Motor neuron (in vitro differentiated cells): ENCODE results near the gene DGAT2. TPM values are rescaled to one million over a fixed set of nuclear protein-coding genes. Genes with fewer than 3 reads are reported as not detected.

ENCODE experiments used
- ATAC-seq, 8 experiments: fragments of 200-7000 bp; cut with Tn5 transposase; replicated peaks in 6 of 8; 2 replicates each; pipeline ENCODE4 v1.8.0; 2021; ENCODE audit warnings: mild to moderate bottlenecking in 8 of 8, moderate library complexity in 8 of 8
- H3K27ac ChIP-seq, 2 donors: fragments of 250-450 bp; sonication (Bioruptor Pico); 2 replicates each; pipeline ENCODE4 v1.9.0; 2021; ENCODE audit warnings: antibody characterized with exemption in 2 of 2, mild to moderate bottlenecking in 2 of 2, moderate library complexity in 1 of 2
- H3K4me1 ChIP-seq, 2 donors: fragments of 250-450 bp; sonication (Bioruptor Pico); replicated peaks in 1 of 2; 2 replicates each; pipeline ENCODE4 v1.6.1; 2021; ENCODE audit warnings: antibody characterized with exemption in 2 of 2, mild to moderate bottlenecking in 2 of 2, moderate library complexity in 1 of 2
- H3K4me3 ChIP-seq, 5 donors: fragments of 250-450 bp; sonication (Bioruptor Pico); 2 replicates each; pipeline ENCODE4 v1.9.0; 2021; ENCODE audit warnings: antibody characterized with exemption in 5 of 5, mild to moderate bottlenecking in 5 of 5, moderate library complexity in 4 of 5
- WGBS, 10 experiments: fragments of 450-650 bp; shearing (Covaris generic); methylation state at CpG; one replicate each; pipeline ENCODE4 v1.0.0; 2022; 5-methylcytosine and 5-hydroxymethylcytosine counted together
- in situ Hi-C, 9 experiments: fragments of 400-800 bp; cut with MboI; loops; one replicate each; pipeline ENCODE4 v1.15.0; 2021; ENCODE audit warnings: low sequenced_read_pairs in 9 of 9, low pct_unique_long_range_greater_than_20kb in 2 of 9; ENCODE audit not compliant: unreplicated experiment in 9 of 9
- total RNA-seq, 8 experiments: library from RNA; unstranded; fragments of 300-600 nt; gene quantifications; 2 replicates each; pipeline versions ENCODE4 v1.2.3 to v1.2.4, GENCODE V29; 2022

Gene DGAT2
- total RNA-seq, 8 experiments from 2014 or later, result 1.0 to 4.7 (median 3.1) TPM

- H3K27ac ChIP-seq, result no peak overlapping the region
- WGBS, 10 experiments, result 72 to 100% (median 81%) methylated on average over 1 to 6 of the region's 8 CpGs; no CpG with 5 or more reads in 3 of the 10 experiments
- no peak overlapping the region for H3K4me3 ChIP-seq
- H3K4me1 ChIP-seq, result no peaks in the 10 kb centered on the region
- in situ Hi-C loops, result loop anchor here in 1 of 9 experiments (10.0 kb wide), 1 partner anchor 65 kb away; no protein-coding TSS in a partner anchor
- no peak for ATAC-seq
Measured at GRCh38 chr11:75800136-75800675, 31.6 kb downstream of the DGAT2 start.

GRCh38 chr11:75800728-75801361 is 32.3 kb downstream of the DGAT2 start:
- no peak overlapping the region for H3K4me3 ChIP-seq
- no peaks in the 10 kb centered on the region for H3K4me1 ChIP-seq
- WGBS, 10 experiments, result 20 to 100% (median 79%) methylated on average over 1 to 3 of the region's 6 CpGs; no CpG with 5 or more reads in 4 of the 10 experiments
- ATAC-seq, result no peak
- H3K27ac ChIP-seq, result no peak overlapping the region
- in situ Hi-C loops, result loop anchor here in 1 of 9 experiments (10.0 kb wide), 1 partner anchor 64 kb away; no protein-coding TSS in a partner anchor

DNA sequence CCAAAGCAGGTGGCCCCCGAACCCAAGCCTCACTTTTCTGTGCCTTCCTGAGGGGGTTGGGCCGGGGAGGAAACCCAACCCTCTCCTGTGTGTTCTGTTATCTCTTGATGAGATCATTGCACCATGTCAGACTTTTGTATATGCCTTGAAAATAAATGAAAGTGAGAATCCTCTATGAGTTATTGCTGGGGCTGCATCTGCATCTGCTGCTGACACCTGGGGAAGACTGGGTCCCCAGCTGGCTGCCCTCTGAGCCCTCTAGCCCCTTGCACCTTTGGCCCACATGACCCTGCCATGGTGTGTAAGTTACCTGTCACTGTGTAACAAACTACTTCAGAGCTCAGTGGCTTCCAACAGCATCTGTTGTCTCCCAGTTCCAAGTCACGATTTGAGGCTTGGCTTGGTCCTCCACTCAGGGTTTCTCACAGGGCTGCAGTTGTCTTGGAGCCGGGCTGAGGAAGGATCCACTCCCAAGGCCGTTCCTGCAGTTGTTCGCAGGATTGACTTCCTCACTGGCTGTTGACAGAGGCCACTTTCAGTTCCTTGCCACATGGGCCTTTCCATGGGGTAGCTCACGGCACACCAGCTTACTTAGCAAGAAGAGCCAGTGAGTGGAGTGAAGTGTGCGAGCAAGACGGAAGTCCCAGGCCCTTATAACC is 32.9 kb downstream of the DGAT2 start:
- in situ Hi-C loops, result loop anchor here in 1 of 9 experiments (10.0 kb wide), 1 partner anchor 63 kb away; no protein-coding TSS in a partner anchor
- Histone ChIP-seq H3K4me3 (no peak overlapping the region), H3K4me1 (no peaks in the 10 kb centered on the region), H3K27ac (no peak overlapping the region)
- 40 to 100% (median 78%) methylated on average over 1 to 5 of the region's 9 CpGs; no CpG with 5 or more reads in 3 of the 10 experiments for WGBS, 10 experiments
- no peak for ATAC-seq

DNA sequence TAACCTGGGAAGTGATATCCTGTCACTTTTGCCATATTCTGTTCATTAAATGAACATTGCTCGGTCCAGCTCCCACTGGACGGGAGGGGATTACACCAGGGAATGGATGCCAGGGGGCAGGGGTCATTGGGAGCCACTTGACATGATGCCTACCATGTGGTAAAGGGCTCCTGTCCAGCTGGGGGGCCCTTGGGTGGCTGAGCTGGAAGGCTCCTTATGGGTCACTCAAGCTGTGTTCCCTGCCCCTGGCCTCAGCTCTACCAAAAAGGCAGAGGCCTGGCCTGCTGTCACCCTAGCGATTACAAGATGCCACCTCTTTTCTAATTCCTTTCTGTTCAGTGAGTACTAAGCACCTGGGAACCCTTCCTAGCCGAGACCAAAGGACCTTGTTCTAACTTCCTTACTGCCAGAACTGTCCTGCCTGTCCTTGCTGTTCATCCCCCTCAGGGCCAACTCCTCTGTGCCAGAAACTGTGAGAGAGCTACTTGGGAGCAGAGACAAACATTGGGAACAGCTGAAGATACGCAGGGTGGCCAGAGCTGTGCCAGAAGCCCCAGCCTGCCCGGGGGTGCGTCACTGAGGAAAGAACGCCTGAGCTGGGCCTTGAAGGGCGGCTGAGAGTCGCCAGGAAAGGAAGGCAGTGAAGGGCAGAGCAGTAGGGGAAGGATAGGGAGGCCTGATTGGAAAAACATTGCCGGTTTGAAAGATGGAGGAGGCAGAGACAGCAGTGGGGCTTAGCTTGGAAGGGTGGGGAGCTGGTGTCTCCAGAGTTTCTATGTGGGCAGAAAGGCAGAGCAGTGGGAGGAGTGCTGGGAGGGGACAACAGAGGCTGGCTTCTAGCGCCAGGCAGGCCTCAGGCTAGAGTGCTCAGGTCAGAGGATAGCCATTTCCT is 33.7 kb downstream of the DGAT2 start:
- 52 to 100% (median 86%) methylated on average over 1 to 9 of the region's 12 CpGs; no CpG with 5 or more reads in 3 of the 10 experiments for WGBS, 10 experiments
- in situ Hi-C loops, result loop anchor here in 1 of 9 experiments (10.0 kb wide), 1 partner anchor 63 kb away; no protein-coding TSS in a partner anchor
- Histone ChIP-seq H3K4me3 (no peak overlapping the region), H3K4me1 (no peaks in the 10 kb centered on the region), H3K27ac (no peak overlapping the region)
- peak in 1 of 8 experiments; percentile 15 for ATAC-seq

GRCh38 chr11:75802913-75803820 is 34.6 kb downstream of the DGAT2 start:
- 3 to 52% (median 26%) methylated on average over 3 to 10 of the region's 10 CpGs for WGBS, 10 experiments
- ATAC-seq, result peak; percentile 78 to 98 (median 92)
- Histone ChIP-seq H3K4me3 (no peak overlapping the region), H3K27ac (no peak overlapping the region), H3K4me1 (no peaks in the 10 kb centered on the region)
- in situ Hi-C loops, result loop anchor here in 1 of 9 experiments (10.0 kb wide), 1 partner anchor 62 kb away; no protein-coding TSS in a partner anchor

DNA sequence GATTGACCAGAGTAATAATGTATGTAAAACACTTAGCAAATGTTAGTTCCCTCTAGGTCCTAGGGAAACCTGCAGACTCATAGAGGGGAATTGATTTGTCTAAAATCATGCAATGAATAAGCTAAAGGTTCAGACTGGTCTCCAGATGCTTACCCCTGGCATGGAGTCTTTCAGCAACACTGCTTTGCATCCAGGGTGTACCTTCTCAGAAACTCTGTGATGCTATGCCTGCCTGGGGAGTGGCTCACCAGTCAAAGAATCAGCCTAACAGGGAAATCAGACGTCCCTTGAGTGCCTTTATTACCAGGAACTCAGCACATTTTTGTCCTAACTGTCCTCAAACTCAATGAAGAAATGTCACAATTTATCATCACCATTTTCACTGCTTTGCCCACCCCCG is 40.5 kb downstream of the DGAT2 start:
- Histone ChIP-seq H3K4me3 (no peak overlapping the region), H3K27ac (no peak overlapping the region), H3K4me1 (peaks cover 3 to 4% of the 10 kb centered on the region in 2 donors)
- in situ Hi-C loops, result loop anchor here in 1 of 9 experiments (10.0 kb wide), 1 partner anchor 56 kb away; no protein-coding TSS in a partner anchor
- WGBS, 10 experiments, result 14 to 100% (median 60%) methylated on average over 1 to 2 of the region's 2 CpGs; no CpG with 5 or more reads in 3 of the 10 experiments
- ATAC-seq, result peak in 3 of 8 experiments; percentile 41 to 90 (median 80)

- ATAC-seq, result no peak
- no peak overlapping the region for H3K4me3 ChIP-seq
- 20 to 100% (median 87%) methylated on average over 1 to 2 of the region's 2 CpGs for WGBS, 10 experiments
- H3K4me1 ChIP-seq, result peaks cover 3 to 4% of the 10 kb centered on the region in 2 donors
- H3K27ac ChIP-seq, result no peak overlapping the region
- in situ Hi-C loops, result loop anchor here in 1 of 9 experiments (10.0 kb wide), 1 partner anchor 55 kb away; no protein-coding TSS in a partner anchor
Measured at GRCh38 chr11:75809991-75810390, 41.4 kb downstream of the DGAT2 start.

DNA sequence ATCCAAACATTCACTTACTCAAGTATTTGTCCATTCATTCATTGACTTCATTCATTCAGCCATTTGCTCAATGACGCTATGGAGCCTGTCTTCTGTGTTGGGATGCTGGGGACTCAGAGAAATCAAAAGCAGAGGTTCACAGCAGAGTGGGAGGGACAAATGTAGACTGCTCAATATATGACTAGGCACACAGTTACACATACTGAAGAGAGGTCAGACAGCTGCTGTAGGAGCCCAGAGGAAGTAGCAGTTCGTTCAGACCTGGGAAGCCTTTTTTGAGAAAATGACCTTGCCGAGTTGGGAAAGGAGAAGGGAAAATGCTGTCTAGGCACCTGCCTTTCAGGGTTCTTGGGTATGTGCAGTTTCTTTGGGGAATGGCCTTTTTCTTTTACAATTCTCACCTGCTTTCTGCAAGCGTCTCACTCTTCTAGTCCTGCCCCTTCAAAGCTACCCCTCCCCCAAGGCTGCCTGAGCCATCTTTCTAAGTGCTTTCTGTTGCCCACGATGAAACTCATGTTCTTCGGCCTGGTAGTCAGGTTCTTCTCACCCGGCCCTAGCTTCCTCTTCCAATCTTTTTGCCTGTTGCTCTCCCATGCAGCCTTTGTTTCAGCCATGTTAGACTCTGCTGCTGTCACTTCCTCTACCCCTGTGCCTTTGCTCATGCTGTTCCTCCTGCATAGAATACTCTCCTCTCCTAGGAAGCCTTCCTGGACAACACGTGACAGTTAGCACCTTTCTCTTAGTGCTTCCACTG is 42.2 kb downstream of the DGAT2 start:
- in situ Hi-C loops, result no loop called here

GRCh38 chr11:75811485-75811884 is 42.9 kb downstream of the DGAT2 start:
- ATAC-seq, result no peak
- H3K4me1 ChIP-seq, result peaks cover 8 to 9% of the 10 kb centered on the region in 2 donors
- in situ Hi-C loops, result no loop called here
- H3K4me3 ChIP-seq, result no peak overlapping the region
- WGBS, 10 experiments, result 33 to 100% (median 69%) methylated on average over 1 to 2 of the region's 2 CpGs; no CpG with 5 or more reads in 2 of the 10 experiments
- H3K27ac ChIP-seq, result no peak overlapping the region

More for the DNA sequence above, 42.2 kb downstream of the DGAT2 start:
- no peak overlapping the region for H3K4me3 ChIP-seq
- peaks cover 3 to 4% of the 10 kb centered on the region in 2 donors for H3K4me1 ChIP-seq
- ATAC-seq, result no peak
- H3K27ac ChIP-seq, result no peak overlapping the region
- WGBS, 10 experiments, result 65 to 92% (median 77%) methylated on average over 1 to 7 of the region's 8 CpGs; no CpG with 5 or more reads in 2 of the 10 experiments

DNA sequence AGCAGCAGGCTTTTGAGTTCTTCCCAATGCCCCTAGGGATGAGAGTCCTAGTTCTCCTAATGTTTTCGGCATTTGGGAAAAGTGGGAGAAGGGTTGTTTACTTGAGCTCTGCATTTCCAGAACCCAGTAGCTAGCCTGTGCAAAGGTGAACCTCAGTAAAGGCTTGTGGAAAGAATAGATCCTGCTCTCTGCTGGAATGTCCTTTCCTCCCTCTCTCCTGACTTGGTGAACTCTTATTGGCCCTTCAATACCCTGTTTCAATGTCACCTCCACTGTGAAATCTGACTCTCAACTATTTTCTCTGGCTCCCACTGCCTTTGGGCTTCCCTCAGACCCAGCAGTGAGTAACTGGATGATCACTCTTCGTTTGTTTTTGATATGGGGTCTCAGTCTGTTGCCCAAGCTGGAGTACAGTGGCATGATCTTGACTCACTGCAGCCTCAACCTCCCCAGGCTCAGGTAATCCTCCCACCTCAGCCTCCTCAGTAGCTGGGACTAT is 44.0 kb downstream of the DGAT2 start:
- WGBS, 10 experiments, result 33 to 75% (median 57%) methylated on average over 1 to 2 of the region's 2 CpGs; no CpG with 5 or more reads in 5 of the 10 experiments
- no peak overlapping the region for H3K4me3 ChIP-seq
- no peak overlapping the region for H3K27ac ChIP-seq
- no peak for ATAC-seq
- H3K4me1 ChIP-seq, result peaks cover 16 to 17% of the 10 kb centered on the region in 2 donors
- in situ Hi-C loops, result no loop called here

DNA sequence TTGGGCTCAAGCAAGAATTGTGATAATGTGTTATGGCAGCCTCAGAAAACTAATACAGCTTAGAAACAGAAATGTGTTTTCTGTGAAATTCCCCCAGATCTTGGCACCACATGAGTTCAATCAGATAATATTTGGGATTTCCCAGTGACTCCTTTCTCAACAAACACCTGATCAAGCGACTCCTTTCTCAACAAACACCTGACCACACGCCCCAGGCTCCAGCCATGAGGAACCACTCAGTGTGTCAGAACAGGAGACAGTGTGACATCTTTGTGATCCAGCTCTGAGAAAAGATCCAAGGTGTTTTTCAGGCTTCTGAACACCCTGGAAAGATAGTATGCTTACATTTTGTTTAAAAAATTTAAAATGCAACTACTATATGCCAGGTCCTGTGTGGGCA is 44.5 kb downstream of the DGAT2 start:
- H3K4me1 ChIP-seq, result peaks cover 16 to 17% of the 10 kb centered on the region in 2 donors
- no peak overlapping the region for H3K27ac ChIP-seq
- WGBS, 10 experiments, result 75 to 100% (median 91%) methylated on average over 1 to 2 of the region's 2 CpGs; no CpG with 5 or more reads in 4 of the 10 experiments
- H3K4me3 ChIP-seq, result no peak overlapping the region
- ATAC-seq, result no peak
- in situ Hi-C loops, result no loop called here
